HG03045 (cell line): ENCODE data around the gene HTR1B.

Experiments
- ATAC-seq: cut with Tn5 transposase; IDR thresholded peaks from one replicate; pipeline ENCODE4 v1.9.1; 2021; ENCODE audit warnings: mild to moderate bottlenecking, moderate library complexity; ENCODE audit not compliant: unreplicated experiment

HTR1B gene

GRCh38 chr6:77456531-77457248 lies 6.6 kb downstream of the HTR1B start:
- ATAC-seq = no peak

- no peak for ATAC-seq
Observed at GRCh38 chr6:77455271-77455670, 8.0 kb downstream of the HTR1B start.

GRCh38 chr6:77454386-77454785 lies 8.9 kb downstream of the HTR1B start:
- no peak for ATAC-seq

- ATAC-seq = no peak
Observed at GRCh38 chr6:77451466-77451865, 11.8 kb downstream of the HTR1B start.

GRCh38 chr6:77450924-77451323 lies 12.4 kb downstream of the HTR1B start:
- no peak for ATAC-seq

GRCh38 chr6:77448546-77448945 lies 14.7 kb downstream of the HTR1B start:
- ATAC-seq = no peak

- ATAC-seq = no peak
Observed at GRCh38 chr6:77447254-77447653, 16.0 kb downstream of the HTR1B start.

- ATAC-seq = no peak
Observed at GRCh38 chr6:77446249-77446648, 17.0 kb downstream of the HTR1B start.

- ATAC-seq = no peak
Observed at GRCh38 chr6:77445214-77445613, 18.1 kb downstream of the HTR1B start.

- no peak for ATAC-seq
Observed at GRCh38 chr6:77440206-77440976, 22.9 kb downstream of the HTR1B start.

- ATAC-seq = no peak
Observed at GRCh38 chr6:77433888-77434287, 29.4 kb downstream of the HTR1B start.

- ATAC-seq = no peak
Observed at GRCh38 chr6:77430504-77430903, 32.8 kb downstream of the HTR1B start.

- no peak for ATAC-seq
Observed at GRCh38 chr6:77425671-77426070, 37.6 kb downstream of the HTR1B start.

- ATAC-seq = no peak
Observed at GRCh38 chr6:77425216-77425615, 38.1 kb downstream of the HTR1B start.

GRCh38 chr6:77424761-77425160 lies 38.5 kb downstream of the HTR1B start:
- no peak for ATAC-seq

- ATAC-seq = no peak
Observed at GRCh38 chr6:77416839-77417238, 46.5 kb downstream of the HTR1B start.

- no peak for ATAC-seq
Observed at GRCh38 chr6:77415706-77416105, 47.6 kb downstream of the HTR1B start.
